HG03196 (cell line): Measurements from ENCODE around the gene PAX5.

Experiments used
- ATAC-seq: cut with Tn5 transposase; IDR thresholded peaks from one replicate; pipeline ENCODE4 v1.9.1; 2021; ENCODE audit not compliant: unreplicated experiment

The PAX5 gene

DNA sequence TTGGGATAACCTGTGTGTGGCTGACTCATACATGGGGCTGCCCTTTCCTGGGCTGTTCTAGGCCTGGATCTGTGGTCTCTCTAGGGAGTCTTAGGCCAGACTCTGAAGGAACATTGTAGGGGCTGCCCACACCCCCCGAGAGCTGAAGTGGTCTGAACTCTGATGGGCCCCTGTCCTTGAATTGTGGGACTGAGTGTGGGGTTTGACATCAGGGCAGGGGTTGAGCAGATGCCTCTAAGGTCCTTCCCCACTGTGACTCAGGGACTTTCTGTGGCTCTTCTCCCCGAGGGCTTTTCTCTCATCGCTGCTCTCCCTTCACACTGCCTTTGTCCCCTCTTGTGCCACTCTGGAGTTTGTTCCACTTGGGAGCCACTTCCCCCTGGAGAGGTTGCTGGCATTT, 246.4 kb downstream of the PAX5 start:
- ATAC-seq = no peak
